Activated CD8-positive, alpha-beta memory T cell treated with anti-CD3 and anti-CD28 coated beads for 24 hours (primary cell): Measurements from ENCODE around the gene WFIKKN2.

Experiments used
- DNase-seq: peaks from one replicate; pipeline ENCODE4 v3.0.0-alpha.2; 2020

WFIKKN2 gene

DNA sequence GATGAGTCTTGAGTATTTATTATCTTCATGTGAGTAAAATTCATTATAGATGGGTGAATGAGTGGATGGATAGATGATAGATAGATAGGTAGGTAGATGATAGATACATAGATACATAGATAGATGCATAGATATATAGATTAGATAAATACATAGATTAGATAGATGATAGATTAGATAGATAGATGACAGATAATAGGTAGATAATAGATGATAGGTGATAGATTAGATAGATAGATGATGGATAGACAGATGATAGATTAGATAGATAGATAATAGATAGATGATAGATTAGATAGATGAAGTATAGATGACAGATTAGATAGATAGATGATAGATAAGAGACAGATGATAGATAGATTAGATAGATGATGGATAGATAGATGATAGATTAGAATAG is 21.8 kb upstream of the WFIKKN2 start:
- DNase-seq, result no peak

- no peak for DNase-seq
These were observed 20.0 kb upstream of the WFIKKN2 start for GRCh38 chr17:50815400-50815799.

DNA sequence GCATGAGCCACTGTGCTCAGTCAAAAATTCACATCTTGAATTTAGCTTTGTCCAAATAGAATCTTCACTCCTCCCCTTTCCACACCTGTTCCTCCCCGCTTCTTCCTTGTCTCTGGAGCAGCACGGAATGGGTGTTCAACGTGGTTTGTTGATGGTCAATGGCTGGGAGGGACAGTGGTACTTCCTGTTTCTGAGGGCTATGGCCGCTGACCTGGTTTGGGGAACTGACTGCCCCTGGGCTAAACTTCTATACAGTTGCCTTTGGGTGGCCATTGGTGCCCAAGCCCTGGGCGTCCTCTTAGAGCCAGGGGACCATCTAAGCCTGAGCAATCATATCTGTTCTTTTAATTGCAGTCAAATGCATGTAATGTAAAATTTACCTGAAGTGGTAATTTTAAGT is 19.1 kb upstream of the WFIKKN2 start:
- DNase-seq, result no peak

GRCh38 chr17:50816771-50817751 is 18.3 kb upstream of the WFIKKN2 start:
- peak; percentile 83 for DNase-seq

DNA sequence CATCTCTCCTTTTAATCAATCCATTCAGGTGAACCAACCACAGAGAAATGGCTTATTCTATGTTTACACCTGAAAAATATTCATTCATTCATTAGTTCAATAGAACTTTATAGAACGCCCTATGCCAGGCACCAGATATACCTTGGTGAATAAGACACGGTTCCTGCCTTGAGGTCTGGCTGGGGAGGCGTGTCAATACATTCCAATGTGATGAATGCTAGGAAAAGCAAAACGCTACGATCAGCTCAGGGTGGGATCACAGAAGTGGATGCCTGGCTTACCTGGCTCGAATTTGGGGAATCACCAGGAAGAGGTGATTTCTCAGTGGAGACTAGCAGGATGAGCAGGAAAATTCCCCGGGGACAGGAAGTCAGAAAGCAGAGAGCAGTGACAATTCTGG is 17.5 kb upstream of the WFIKKN2 start:
- no peak for DNase-seq

DNA sequence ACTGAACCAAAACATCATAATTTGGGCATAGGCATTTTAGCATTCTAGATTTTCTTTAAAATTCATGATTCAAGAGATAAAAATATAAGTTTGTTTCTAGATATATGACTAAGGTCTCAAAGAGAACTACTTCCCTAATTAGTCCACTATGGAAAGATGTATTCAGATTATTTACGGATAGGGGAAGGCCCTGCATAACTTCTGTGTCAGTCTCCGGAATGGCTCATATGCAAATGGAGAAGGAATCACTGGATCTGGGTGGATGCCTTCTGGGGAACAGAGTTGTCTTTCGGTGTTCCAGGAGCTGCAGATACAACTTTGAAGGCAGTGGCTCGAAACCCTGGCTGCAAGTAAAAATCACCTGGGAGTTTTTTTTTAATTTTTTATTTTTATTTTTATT is 17.1 kb upstream of the WFIKKN2 start:
- DNase-seq, result no peak

GRCh38 chr17:50818921-50819657 is 16.3 kb upstream of the WFIKKN2 start:
- no peak for DNase-seq

DNA sequence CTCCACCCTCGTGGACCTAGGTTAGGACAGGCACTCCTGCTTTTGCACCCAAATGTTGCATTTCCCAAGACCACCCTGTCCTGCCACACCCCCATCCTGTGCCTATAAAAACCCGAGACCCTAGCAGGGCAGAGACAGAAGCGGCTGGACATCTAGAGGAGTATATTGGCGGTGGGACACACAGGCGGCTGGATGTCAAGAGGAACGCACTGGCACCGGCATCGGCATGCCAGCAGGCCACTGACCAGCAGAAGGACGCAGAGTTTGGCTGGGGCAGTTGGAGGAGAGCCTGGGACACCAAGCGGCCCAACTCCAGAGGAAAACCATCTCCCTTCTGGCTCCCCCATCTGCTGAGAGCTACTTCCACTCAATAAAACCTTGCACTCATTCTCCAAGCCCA is 14.7 kb upstream of the WFIKKN2 start:
- DNase-seq, result no peak

DNA sequence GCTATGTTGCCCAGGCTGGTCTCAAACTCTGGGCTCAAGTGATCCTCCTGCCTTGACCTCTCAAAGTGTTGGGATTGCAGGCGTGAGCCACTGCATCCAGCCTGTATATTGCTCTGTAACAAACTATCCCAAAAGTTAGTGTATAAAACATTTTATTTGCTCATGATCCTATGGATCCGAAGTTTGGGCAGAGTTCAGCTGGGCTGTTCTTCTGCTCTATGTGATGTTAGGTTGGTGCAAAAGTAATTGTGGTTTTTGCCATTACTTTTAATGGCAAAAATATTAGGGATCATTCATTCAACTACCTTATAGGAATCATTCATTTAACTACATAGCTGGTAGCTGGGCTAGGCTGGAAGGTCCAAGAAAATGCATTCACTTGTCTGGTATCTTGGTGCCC is 12.8 kb upstream of the WFIKKN2 start:
- DNase-seq, result no peak

DNA sequence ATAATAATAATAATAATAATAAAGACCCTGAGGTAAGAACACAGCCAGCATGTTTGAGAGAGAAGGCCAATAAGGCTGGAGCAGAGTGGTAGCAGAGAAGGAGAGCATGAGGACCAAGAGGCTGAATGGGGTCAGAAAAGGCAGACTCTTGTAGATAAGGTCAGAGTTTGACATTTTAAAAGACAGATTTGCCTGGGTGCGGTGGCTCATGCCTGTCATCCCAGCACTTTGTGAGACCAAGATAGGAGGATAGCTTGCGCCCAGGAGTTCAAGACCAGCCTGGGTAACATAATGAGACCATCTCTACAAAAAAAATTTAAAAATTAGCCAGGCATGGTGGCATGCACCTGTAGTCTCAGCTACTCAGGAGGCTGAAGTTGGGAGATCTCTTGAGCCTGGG is 11.0 kb upstream of the WFIKKN2 start:
- DNase-seq, result no peak

GRCh38 chr17:50825188-50825587 is 10.2 kb upstream of the WFIKKN2 start:
- DNase-seq, result no peak

DNA sequence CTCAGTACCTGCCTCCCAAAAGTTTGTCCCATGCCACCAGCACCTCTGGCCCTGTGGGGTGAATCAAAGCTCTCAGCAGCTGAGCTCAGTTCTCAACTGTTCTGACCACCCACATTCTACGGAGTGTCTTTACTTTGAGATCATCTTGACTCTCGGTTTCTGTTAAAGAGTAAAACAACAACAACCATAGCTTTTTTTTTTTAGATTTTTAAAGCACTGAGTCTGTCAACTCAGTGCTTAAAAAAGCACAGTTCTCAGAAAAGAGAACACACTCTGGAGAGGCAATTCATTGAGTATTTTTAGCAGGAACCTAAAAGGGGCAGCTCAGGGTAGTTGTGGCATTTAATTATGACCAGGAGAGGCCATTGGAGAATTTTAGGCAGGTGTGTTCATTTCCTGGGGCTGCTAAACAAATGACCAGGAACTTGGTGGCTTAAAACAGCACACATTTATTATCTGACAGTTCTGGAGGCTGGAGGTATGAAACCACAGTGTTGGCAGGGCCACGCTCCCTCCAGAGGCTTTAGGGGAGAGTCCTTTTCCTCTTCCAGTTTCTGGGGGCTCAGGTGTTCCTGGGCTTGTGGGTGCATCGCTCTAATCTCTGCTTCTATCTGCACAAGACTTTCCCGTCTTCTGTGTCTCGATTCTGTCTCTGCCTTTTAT is 6.7 kb upstream of the WFIKKN2 start:
- DNase-seq, result no peak

DNA sequence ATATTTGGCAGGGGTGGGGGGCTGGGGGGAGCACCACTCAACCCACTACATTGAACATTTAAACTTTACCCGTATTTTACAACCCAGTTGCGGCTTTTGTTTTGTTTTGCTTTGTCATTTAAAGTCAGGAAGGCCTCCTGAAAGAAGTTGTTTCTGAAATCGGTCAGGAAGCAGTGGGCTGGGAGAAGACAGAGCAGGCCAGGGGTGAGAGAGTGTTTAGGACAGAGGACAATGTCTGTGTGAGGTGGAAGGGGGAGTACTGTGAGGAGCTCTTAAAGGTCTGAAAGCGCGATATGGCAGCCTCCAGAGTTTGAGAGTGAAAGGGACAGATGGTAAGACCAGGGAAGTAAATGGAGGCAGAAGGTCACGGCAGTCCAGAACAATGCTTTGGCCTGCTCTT is 6.1 kb upstream of the WFIKKN2 start:
- DNase-seq, result no peak

DNA sequence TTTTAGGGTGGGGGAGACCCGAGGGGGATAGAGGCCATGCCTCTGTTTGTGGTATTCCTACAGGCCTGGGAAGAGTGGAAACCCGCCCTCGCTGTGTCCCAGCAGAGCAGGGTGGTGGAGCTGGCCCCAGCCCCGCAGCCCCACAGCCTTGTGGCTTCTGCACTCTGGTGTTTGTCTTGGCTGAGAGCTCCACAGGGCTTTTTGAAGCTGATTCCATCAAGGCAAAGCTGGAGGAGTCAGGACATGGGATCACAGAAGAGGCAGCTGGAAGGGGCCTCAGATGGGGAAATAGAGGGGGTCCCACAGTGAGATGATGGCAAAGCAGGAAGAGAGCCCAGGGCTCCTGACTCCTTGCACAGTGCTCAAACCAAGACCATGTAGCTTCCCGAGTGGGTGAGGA is 5.0 kb upstream of the WFIKKN2 start:
- DNase-seq, result no peak

- no peak for DNase-seq
These were observed 4.4 kb upstream of the WFIKKN2 start for GRCh38 chr17:50830994-50831393.

- no peak for DNase-seq
These were observed 3.9 kb upstream of the WFIKKN2 start for GRCh38 chr17:50831471-50831928.

DNA sequence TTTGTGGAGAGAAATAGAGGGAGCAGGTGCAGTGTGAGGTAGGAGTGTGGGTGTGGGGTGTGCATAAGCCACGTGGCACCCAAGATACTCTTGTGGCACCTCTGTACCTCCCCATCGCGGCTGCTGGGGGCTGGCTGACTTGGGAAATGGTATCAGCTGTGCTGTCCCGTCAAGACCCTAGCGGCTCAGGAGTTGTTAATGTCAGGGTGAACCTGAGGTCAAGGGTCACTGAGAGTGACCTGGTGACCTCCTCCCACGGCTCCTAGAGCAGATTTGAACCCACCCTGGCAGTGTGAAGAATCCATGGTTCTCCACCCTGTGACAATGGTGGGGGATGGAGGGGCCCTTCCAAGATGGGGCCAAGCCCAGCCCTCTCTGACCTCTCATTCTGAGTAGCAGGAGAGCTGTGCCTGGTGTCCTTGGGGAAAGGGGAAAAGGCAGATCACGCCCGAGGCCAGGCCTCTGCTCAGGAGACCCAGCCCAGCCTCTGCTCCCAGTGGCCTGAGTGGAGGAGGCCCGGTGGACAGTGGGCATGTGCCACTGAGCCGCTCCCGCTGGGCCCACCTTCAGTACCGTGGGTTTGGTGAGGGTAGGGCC is 3.0 kb upstream of the WFIKKN2 start:
- no peak for DNase-seq

DNA sequence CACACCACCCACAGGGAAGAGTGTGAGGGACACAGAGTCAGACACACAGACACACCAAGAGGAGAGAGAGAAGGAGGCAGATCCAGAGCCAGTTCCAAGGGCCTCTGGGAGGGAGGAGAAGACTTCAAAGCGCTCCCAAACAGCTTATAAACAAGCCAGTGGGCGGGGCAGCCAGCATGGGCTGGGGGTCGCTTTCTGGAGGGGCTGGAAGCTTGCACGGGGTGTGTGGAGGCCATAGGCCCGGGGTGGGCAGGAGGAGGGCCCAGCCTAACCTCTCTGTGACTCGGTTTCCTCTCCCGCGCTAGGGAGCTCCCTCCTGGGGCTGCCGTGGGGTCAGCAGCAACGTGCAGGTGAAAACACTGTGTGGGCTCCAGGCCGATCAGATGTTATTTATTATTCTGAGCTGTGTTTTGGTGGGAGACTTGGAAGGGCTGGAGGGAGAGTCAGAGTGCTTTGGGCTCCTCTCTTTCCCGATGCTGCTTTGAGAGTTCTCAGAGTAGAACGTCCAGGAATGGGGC is 2.5 kb upstream of the WFIKKN2 start:
- DNase-seq, result no peak

DNA sequence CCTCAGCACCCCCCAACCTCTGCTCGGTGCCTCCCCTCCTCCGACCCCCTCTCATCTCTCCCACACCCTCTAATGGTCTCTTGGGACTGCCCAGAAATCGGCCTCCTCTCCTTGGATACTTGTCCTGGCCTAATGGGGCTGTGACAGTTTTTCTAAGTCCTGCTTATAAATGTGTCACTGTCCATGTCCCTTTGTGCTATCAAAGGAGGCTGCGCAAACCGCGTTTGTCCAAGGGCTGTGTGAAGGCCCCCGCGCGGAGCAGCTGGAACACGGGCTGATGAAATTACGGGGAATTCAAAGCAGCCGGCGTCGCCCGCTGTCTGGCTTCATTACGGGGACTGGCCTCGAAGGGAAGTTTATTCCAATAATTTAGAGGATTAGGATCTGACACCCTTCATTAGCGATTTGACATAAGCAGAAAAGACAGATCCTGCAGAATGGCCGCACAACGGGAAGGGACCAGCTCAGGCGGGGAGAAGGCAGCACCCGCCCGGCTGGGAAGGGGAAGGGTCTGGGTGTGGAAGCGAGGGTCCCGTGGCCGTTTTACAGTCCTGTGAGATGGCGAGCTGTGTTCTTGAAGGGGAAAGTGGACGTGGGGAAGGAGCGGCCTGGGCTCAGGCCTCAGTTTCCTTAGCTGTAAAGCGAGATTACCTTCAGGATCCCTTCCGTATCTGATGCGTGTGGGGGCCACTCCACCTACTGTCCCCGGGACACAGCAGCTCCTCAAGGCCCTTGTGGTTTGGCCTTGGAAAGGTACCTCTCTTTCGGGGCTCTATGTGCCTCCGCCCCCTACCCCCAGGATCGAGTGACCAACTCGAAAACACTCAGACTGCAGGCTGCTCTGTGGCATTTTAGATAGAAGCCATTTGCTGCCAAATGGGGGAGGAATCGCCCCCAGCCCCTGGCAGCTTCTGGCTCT is 1.6 kb upstream of the WFIKKN2 start:
- DNase-seq, result no peak

- DNase-seq, result no peak
These were observed 721 bp upstream of the WFIKKN2 start for GRCh38 chr17:50834429-50835300.

DNA sequence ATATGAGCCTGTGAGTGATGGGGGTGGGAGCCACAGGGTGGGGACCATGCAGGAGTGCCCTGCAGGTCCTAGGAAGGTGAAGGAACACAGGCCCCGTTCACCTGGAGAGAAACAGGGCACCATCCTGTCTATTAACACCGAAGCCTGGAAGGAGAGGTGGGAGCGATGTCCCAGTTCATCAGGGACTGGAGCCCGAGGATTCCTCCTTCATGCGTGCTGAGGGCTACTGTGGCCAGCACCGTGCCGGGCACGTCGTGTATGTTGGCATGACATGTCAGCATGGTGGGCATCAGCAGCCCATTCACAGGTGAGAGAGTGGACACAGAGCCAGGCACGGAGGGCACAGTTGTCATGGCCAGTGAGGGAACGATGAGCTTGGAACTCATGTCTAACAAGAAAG is 1.4 kb downstream of the WFIKKN2 start:
- no peak for DNase-seq
